H1 (cell line): Measurements from ENCODE around the gene RALY. TPM values are rescaled to one million over a fixed set of nuclear protein-coding genes. Genes with fewer than 3 reads are reported as not detected.
A peak's percentile ranks its signal among the peaks of the same experiment; 100 is the strongest.

Experiments
- CTCF ChIA-PET: fragments of 300-600 bp; sonication (Branson Sonifier 250); formaldehyde crosslinking; loops from one replicate; lab custom pipeline; 2021; ENCODE audit not compliant: partially characterized antibody; lab: Charles Lee
- POLR2A ChIA-PET: fragments of 300-600 bp; sonication (Branson Sonifier 250); formaldehyde crosslinking; loops from one replicate; lab custom pipeline; 2021; ENCODE audit warnings: inconsistent platforms; ENCODE audit not compliant: partially characterized antibody; lab: Charles Lee
- DNase-seq, 2 experiments: peaks; one replicate each; pipeline versions ENCODE4 v3.0.0 to v3.0.0-alpha.2; 2010 to 2022; ENCODE audit warnings: low spot score in 2 of 2, low read depth in 1 of 2, mixed read lengths in 1 of 2
- FAIRE-seq: peaks from 2 replicates; lab custom pipeline; 2011; peaks lifted over from hg19 to GRCh38; lab: Jason Lieb, UNC
- H2AFZ ChIP-seq: 2 replicates; pipeline ENCODE4 v1.8.1; 2012; ENCODE audit warnings: low read length, inconsistent platforms
- H2AK5ac ChIP-seq: 2 replicates; pipeline ENCODE4 v1.6.1; 2013; ENCODE audit warnings: low read depth, low read length
- H2BK120ac ChIP-seq: replicated peaks from 2 replicates; pipeline ENCODE3; 2013; ENCODE audit warnings: low read depth, low read length, inconsistent platforms
- H2BK12ac ChIP-seq: 2 replicates; pipeline ENCODE4 v1.6.1; 2013; ENCODE audit warnings: low read depth, low read length
- H2BK15ac ChIP-seq: 2 replicates; pipeline ENCODE4 v1.6.1; 2013; ENCODE audit warnings: low read length
- H2BK20ac ChIP-seq: 2 replicates; pipeline ENCODE4 v1.6.1; 2013; ENCODE audit warnings: low read length
- H2BK5ac ChIP-seq: 2 replicates; pipeline ENCODE4 v1.6.1; 2013; ENCODE audit warnings: low read depth, low read length
- H3K14ac ChIP-seq: 2 replicates; pipeline ENCODE4 v1.6.1; 2013; ENCODE audit warnings: inconsistent platforms; ENCODE audit not compliant: insufficient read length
- H3K18ac ChIP-seq: 2 replicates; pipeline ENCODE4 v1.6.1; 2013; ENCODE audit warnings: low read length; ENCODE audit errors: extremely low read depth
- H3K23ac ChIP-seq: 2 replicates; pipeline ENCODE4 v1.6.1; 2013; ENCODE audit warnings: inconsistent platforms; ENCODE audit not compliant: insufficient read length
- H3K23me2 ChIP-seq: 2 replicates; pipeline ENCODE4 v1.6.1; 2013; ENCODE audit warnings: low read depth, low read length
- H3K27ac ChIP-seq: 2 replicates; pipeline ENCODE4 v1.6.1; 2011; ENCODE audit warnings: low read depth, low read length, inconsistent platforms
- H3K27me3 ChIP-seq, 4 experiments: replicated peaks in 1 of 4; 1 replicate in 1 of 4; 2 replicates in 3 of 4; pipeline versions ENCODE4 v1.6.1 to v1.8.1; 2011 to 2013; ENCODE audit warnings: low read length in 3 of 4, mild to moderate bottlenecking in 3 of 4, inconsistent platforms in 2 of 4, mixed read lengths in 2 of 4, moderate library complexity in 1 of 4; ENCODE audit not compliant: control insufficient read depth in 3 of 4, insufficient read depth in 3 of 4; ENCODE audit errors: extremely low read depth in 1 of 4
- H3K36me3 ChIP-seq, 4 experiments: 2 replicates each; pipeline versions ENCODE4 v1.6.1 to v1.8.1; 2011 to 2013; ENCODE audit warnings: mild to moderate bottlenecking in 4 of 4, low read length in 3 of 4, moderate library complexity in 2 of 4, control low read depth in 1 of 4, inconsistent platforms in 1 of 4; ENCODE audit not compliant: insufficient read depth in 4 of 4, control insufficient read depth in 2 of 4
- H3K4ac ChIP-seq: replicated peaks from 2 replicates; pipeline ENCODE3; 2013; ENCODE audit warnings: low read length, low read depth, mixed read lengths, inconsistent platforms; ENCODE audit not compliant: insufficient read length
- H3K4me1 ChIP-seq, 4 experiments: replicated peaks in 1 of 4; 1 replicate in 1 of 4; 2 replicates in 3 of 4; pipeline versions ENCODE4 v1.6.1 to v1.8.1; 2011 to 2013; ENCODE audit warnings: low read length in 3 of 4, inconsistent platforms in 2 of 4, mixed read lengths in 1 of 4; ENCODE audit not compliant: insufficient read depth in 4 of 4, control insufficient read depth in 3 of 4
- H3K4me2 ChIP-seq, 2 experiments: 2 replicates each; pipeline versions ENCODE4 v1.6.1 to v1.8.1; 2011 to 2013; ENCODE audit warnings: low read depth in 2 of 2, low read length in 2 of 2, control low read depth in 1 of 2, inconsistent platforms in 1 of 2, mild to moderate bottlenecking in 1 of 2; ENCODE audit not compliant: insufficient read depth in 1 of 2
- H3K4me3 ChIP-seq, 4 experiments: fragments of 200-600, 300-600 bp in 1 of 4; sonication (generic), shearing (Covaris generic), sonication (Bioruptor Twin) in 1 of 4; 2 replicates each; pipeline versions ENCODE4 v1.5.1 to v1.8.1; 2011 to 2016; ENCODE audit warnings: low read length in 4 of 4, low read depth in 3 of 4, control low read depth in 2 of 4, inconsistent platforms in 2 of 4, mild to moderate bottlenecking in 2 of 4, mixed read lengths in 1 of 4, moderate library complexity in 1 of 4; ENCODE audit not compliant: insufficient read depth in 2 of 4; ENCODE audit errors: extremely low read depth in 1 of 4
- H3K56ac ChIP-seq: replicated peaks from 2 replicates; pipeline ENCODE3; 2013; ENCODE audit warnings: low read depth, mild to moderate bottlenecking, mixed read lengths, low read length, inconsistent platforms; ENCODE audit not compliant: insufficient read length
- H3K79me1 ChIP-seq: 2 replicates; pipeline ENCODE4 v1.6.1; 2013; ENCODE audit warnings: low read depth, low read length, control low read depth
- H3K79me2 ChIP-seq, 2 experiments: 2 replicates each; pipeline versions ENCODE4 v1.6.1 to v1.8.1; 2012 to 2013; ENCODE audit warnings: low read length in 2 of 2, mild to moderate bottlenecking in 2 of 2, inconsistent platforms in 1 of 2; ENCODE audit not compliant: insufficient read depth in 2 of 2, control insufficient read depth in 1 of 2
- H3K9ac ChIP-seq, 4 experiments: replicated peaks in 1 of 4; 1 replicate in 1 of 4; 2 replicates in 3 of 4; pipeline versions ENCODE4 v1.6.1 to v1.8.1; 2011 to 2013; ENCODE audit warnings: low read depth in 3 of 4, low read length in 3 of 4, control low read depth in 2 of 4, mild to moderate bottlenecking in 2 of 4, moderate library complexity in 2 of 4, inconsistent platforms in 1 of 4; ENCODE audit errors: extremely low read depth in 1 of 4
- H3K9me3 ChIP-seq, 2 experiments: 2 replicates each; pipeline versions ENCODE4 v1.6.1 to v1.8.1; 2012 to 2013; ENCODE audit warnings: mild to moderate bottlenecking in 2 of 2, moderate library complexity in 2 of 2, control low read depth in 1 of 2, inconsistent platforms in 1 of 2, low read depth in 1 of 2, low read length in 1 of 2, mixed read lengths in 1 of 2; ENCODE audit not compliant: insufficient read depth in 2 of 2
- H4K20me1 ChIP-seq, 2 experiments: replicated peaks in 1 of 2; 2 replicates each; pipeline versions ENCODE3 to v1.8.1; 2011 to 2013; ENCODE audit warnings: inconsistent platforms in 2 of 2, low read length in 2 of 2, mild to moderate bottlenecking in 1 of 2; ENCODE audit not compliant: insufficient read depth in 2 of 2, control insufficient read depth in 1 of 2
- H4K5ac ChIP-seq: 2 replicates; pipeline ENCODE4 v1.6.1; 2013; ENCODE audit warnings: low read length, low read depth, mixed read lengths, inconsistent platforms; ENCODE audit not compliant: insufficient read length
- H4K8ac ChIP-seq: 2 replicates; pipeline ENCODE4 v1.8.0; 2013; ENCODE audit warnings: mild to moderate bottlenecking, moderate library complexity, low read length, inconsistent platforms; ENCODE audit not compliant: insufficient read depth; ENCODE audit errors: extremely low read depth
- H4K91ac ChIP-seq: replicated peaks from 2 replicates; pipeline ENCODE3; 2013; ENCODE audit warnings: low read length, mixed read lengths, inconsistent platforms; ENCODE audit not compliant: insufficient read length
- ASH2L ChIP-seq: fragments of 200-600, 300-600 bp; sonication (generic); IDR thresholded peaks from one replicate; pipeline ENCODE4 v1.7.1; 2017; ENCODE audit warnings: low read length
- CBX8 ChIP-seq: fragments of 300-800, 300-1000 bp; sonication (generic); IDR thresholded peaks from 2 replicates; pipeline ENCODE4 v1.7.1; 2016; ENCODE audit warnings: low read depth, low read length, borderline replicate concordance
- CTBP2 ChIP-seq: IDR thresholded peaks from 2 replicates; pipeline ENCODE4 v1.7.0; 2011; ENCODE audit warnings: borderline replicate concordance, mild to moderate bottlenecking, moderate library complexity, mixed read lengths, low read length; ENCODE audit not compliant: insufficient read depth, insufficient read length
- HDAC6 ChIP-seq: IDR thresholded peaks from one replicate; pipeline ENCODE4 v1.7.1; 2012; ENCODE audit warnings: low read depth, mild to moderate bottlenecking, inconsistent platforms, low read length, moderate library complexity
- RFX5 ChIP-seq: IDR thresholded peaks from 2 replicates; pipeline ENCODE4 v1.6.1; 2011; ENCODE audit warnings: low read depth, low read length, improper control_type of control experiment, borderline replicate concordance
- SIRT6 ChIP-seq: IDR thresholded peaks from one replicate; pipeline ENCODE4 v1.7.1; 2012; ENCODE audit warnings: low read length, inconsistent platforms
- SIX5 ChIP-seq: IDR thresholded peaks from 2 replicates; pipeline ENCODE4 v1.6.1; 2011; ENCODE audit warnings: mild to moderate bottlenecking, low read depth, low read length
- TAF7 ChIP-seq: optimal IDR thresholded peaks from 2 replicates; pipeline ENCODE3; 2011; ENCODE audit warnings: low read depth, mild to moderate bottlenecking, inconsistent platforms, low read length, moderate library complexity, borderline replicate concordance
- TCF12 ChIP-seq: IDR thresholded peaks from 2 replicates; pipeline ENCODE4 v1.6.1; 2011; ENCODE audit warnings: low read depth, mild to moderate bottlenecking, low read length
- WGBS, 2 experiments: shearing (Covaris generic) in 1 of 2; methylation state at CpG; one replicate each; pipeline versions ENCODE4 v1.1.6 to v1.1.7; 2013 to 2015; ENCODE audit warnings: low lambda C conversion rate in 2 of 2, mixed read lengths in 2 of 2, inconsistent platforms in 1 of 2, low coverage in 1 of 2, missing lambda C conversion rate in 1 of 2; ENCODE audit not compliant: insufficient replicate concordance in 2 of 2, insufficient coverage in 1 of 2, insufficient read length in 1 of 2; ENCODE audit errors: extremely low coverage in 1 of 2, missing lambda C conversion rate in 1 of 2; 5-methylcytosine and 5-hydroxymethylcytosine counted together
- long read RNA-seq, 2 experiments: library from RNA in 1 of 2; library from capped mRNA in 1 of 2; stranded (forward); transcript quantifications; one replicate each; pipeline ENCODE4 v2.0.0, GENCODE V29; 2021; ENCODE audit warnings: inconsistent platforms in 1 of 2
- polyA minus RNA-seq, 3 experiments: library from RNA; depleted of rRNA, polyadenylated mRNA; stranded (reverse); fragments of >200 nt; gene quantifications; 1 replicate in 2 of 3; 2 replicates in 1 of 3; pipeline ENCODE4 v1.2.3, GENCODE V29; 2011
- polyA plus RNA-seq, 7 experiments: library from polyadenylated mRNA; depleted of rRNA in 3 of 7; stranded (reverse) in 5 of 7; unstranded in 2 of 7; fragments of >200 nt in 5 of 7; fragments of 200-250 nt in 2 of 7; gene quantifications; 1 replicate in 5 of 7; 2 replicates in 1 of 7; 4 replicates in 1 of 7; pipeline versions ENCODE4 v1.2.1 to v1.2.3, GENCODE V29; 2011 to 2013; ENCODE audit warnings: missing spikeins in 2 of 7, mixed read lengths in 2 of 7
- total RNA-seq: library from RNA; stranded (reverse); fragmentation: NEBNext Ultra II Directional; extraction: Animal tissue kit (Norgen Biotek cat#: 25700); gene quantifications from 2 replicates; pipeline ENCODE4 v1.2.1, GENCODE V29; 2021

RALY gene
- 148 and 150 TPM in 2 replicates for total RNA-seq
- 133 and 185 TPM in 2 replicates for polyA plus RNA-seq (2011; rRNA removed)
- polyA plus RNA-seq (2011; cell fraction: cytosol; rRNA removed), result 176 TPM
- 127 TPM for polyA plus RNA-seq (2011; cell fraction: nucleus; rRNA removed)
- polyA plus RNA-seq (2012, experiment 1 of 2), result 102 to 160 TPM (median 153 TPM) in 4 replicates
- 148 TPM for polyA plus RNA-seq (2012, experiment 2 of 2)
- polyA plus RNA-seq (2013, experiment 1 of 2), result 96.1 TPM
- 94.3 TPM for polyA plus RNA-seq (2013, experiment 2 of 2)
- polyA minus RNA-seq (2011; rRNA and poly(A)+ RNA removed), result 65.8 and 87.5 TPM in 2 replicates
- 75.6 TPM for polyA minus RNA-seq (2011; cell fraction: cytosol; rRNA and poly(A)+ RNA removed)
- 64.8 TPM for polyA minus RNA-seq (2011; cell fraction: nucleus; rRNA and poly(A)+ RNA removed)
- long read RNA-seq, experiment 1, full-length matches to known transcripts, result 16 of 88 reads
- long read RNA-seq, experiment 1, partial matches to known transcripts, result 61 of 88 reads
- long read RNA-seq, experiment 1, other reads (novel, unspliced or antisense), result 11 of 88 reads
- long read RNA-seq, experiment 2, partial matches to known transcripts, result 50 of 53 reads
- long read RNA-seq, experiment 2, other reads (novel, unspliced or antisense), result 3 of 53 reads

DNA sequence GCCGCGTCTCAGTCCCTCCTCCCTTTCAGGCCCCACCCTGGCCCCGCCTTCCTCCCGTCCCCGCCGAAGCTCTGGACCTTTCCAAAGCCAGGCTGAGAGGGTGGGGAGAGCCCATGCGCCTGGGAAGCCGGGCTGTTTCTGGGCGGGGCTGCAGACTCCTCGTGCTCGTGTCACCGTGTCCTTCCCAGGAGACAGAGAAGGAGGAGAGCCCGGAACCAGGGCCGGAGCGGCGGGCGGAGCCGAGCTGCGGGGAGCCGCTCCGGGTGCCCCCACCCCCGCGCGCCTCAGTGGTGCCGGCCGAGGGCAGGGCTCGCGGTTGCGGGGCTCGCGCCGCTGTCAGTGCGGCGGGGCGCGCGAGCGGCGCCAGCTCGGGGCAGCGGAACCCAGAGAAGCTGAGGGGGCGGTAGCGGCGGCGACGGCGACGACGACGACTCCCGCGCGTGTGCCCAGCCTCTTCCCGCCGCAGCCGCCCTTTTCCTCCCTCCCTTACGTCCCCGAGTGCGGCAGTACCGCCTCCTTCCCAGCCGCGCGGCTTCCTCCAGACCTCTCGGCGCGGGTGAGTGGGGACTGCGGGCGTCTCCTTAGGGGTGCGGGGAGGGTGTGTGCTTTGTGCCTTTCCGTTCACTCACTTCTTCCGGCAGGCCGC, at the start of gene RALY:
Gene RALY (plus strand): TSS at position 336 of the 646 bp plus-strand sequence. CDS start 78,164 bp downstream, outside the sequence.
- Histone ChIP-seq H3K4me2 (peak within 1 kb of the TSS; percentile 79 to 96), H3K79me1 (peaks cover 16% of the 10 kb centered on the region; the same call in 1 of the 2 replicates), H2BK15ac (no peak within 1 kb of the TSS), H2BK20ac (no peak within 1 kb of the TSS), H3K56ac (peak within 1 kb of the TSS; percentile 78), H4K8ac (peak within 1 kb of the TSS; percentile 95), H2AK5ac (peak within 1 kb of the TSS; percentile 32; the same call in 1 of the 2 replicates), H3K4ac (no peak within 1 kb of the TSS), H3K18ac (peak within 1 kb of the TSS; percentile 84), H3K79me2 (peaks cover 43 to 57% of the 10 kb centered on the region in 2 experiments), H4K20me1 (peaks cover 5 to 24% of the 10 kb centered on the region in 2 experiments), H3K4me1 (peaks cover 1 to 11% (median 5%) of the 10 kb centered on the region in 4 experiments; a peak in 5 of 7 replicates), H2BK5ac (peak within 1 kb of the TSS; percentile 93), H2AFZ (peak within 1 kb of the TSS; percentile 94; the same call in 1 of the 2 replicates), H3K4me3 (peak within 1 kb of the TSS; percentile 91 to 92 (median 92)), H3K36me3 (no peaks in the 10 kb centered on the region), H3K23me2 (peaks cover 10% of the 10 kb centered on the region), H3K23ac (no peak within 1 kb of the TSS), H2BK120ac (no peak within 1 kb of the TSS), H3K27me3 (no peaks in the 10 kb centered on the region), H3K14ac (no peak within 1 kb of the TSS), H2BK12ac (peak within 1 kb of the TSS; percentile 5; the same call in 1 of the 2 replicates), H4K5ac (peak within 1 kb of the TSS; percentile 80), H3K9ac (peak within 1 kb of the TSS; percentile 81 to 95 (median 88)), H3K9me3 (no peaks in the 10 kb centered on the region), H4K91ac (peak within 1 kb of the TSS; percentile 46), H3K27ac (peak within 1 kb of the TSS; percentile 99)
- no peak for DNase-seq
- ChIA-PET POLR2A (interaction anchor here (0.6 to 3.9 kb wide), 32 partner anchors 8 to 222 kb away, joined by 3 to 43 read pairs (median 4); partner anchors contain the start of gene EIF2S2), CTCF (interaction anchor here (2.3 kb wide), 1 partner anchor 28 kb away, joined by 8 read pairs; no protein-coding TSS in a partner anchor)
- WGBS, 2 experiments, result 2% methylated on average over 31 of the region's 72 CpGs; no CpG with 5 or more reads in 1 of the 2 experiments
- FAIRE-seq, result no peak
- TF ChIP-seq CBX8 (no peak), SIRT6 (no peak), SIX5 (no peak), ASH2L (peak; percentile 80), TAF7 (peak; percentile 97), TCF12 (no peak), RFX5 (no peak), HDAC6 (no peak), CTBP2 (no peak)
